Stomach smooth muscle (tissue), 2 donors: ENCODE data around the gene AIMP2.
"Not testable (repeated sequence)": the region's sequence is repeated elsewhere in the genome, so short reads cannot be mapped to it uniquely, and the experiment has no call there.

Experiments
- H3K27ac ChIP-seq: one replicate; pipeline ENCODE4 v1.7.0; 2013; ENCODE audit warnings: mild to moderate bottlenecking, low read length, inconsistent platforms
- H3K27me3 ChIP-seq, 2 donors: one replicate each; pipeline ENCODE4 v1.7.0; 2013; ENCODE audit warnings: low read length in 2 of 2; ENCODE audit not compliant: insufficient read depth in 2 of 2, control insufficient read depth in 1 of 2
- H3K36me3 ChIP-seq, 2 donors: one replicate each; pipeline ENCODE4 v1.7.0; 2013; ENCODE audit warnings: low read length in 2 of 2; ENCODE audit not compliant: control insufficient read depth in 2 of 2, insufficient read depth in 2 of 2
- H3K4me1 ChIP-seq: one replicate; pipeline ENCODE4 v1.7.0; 2013; ENCODE audit warnings: low read length; ENCODE audit not compliant: control insufficient read depth, insufficient read depth
- H3K4me3 ChIP-seq, 2 donors: one replicate each; pipeline ENCODE4 v1.7.0; 2013; ENCODE audit warnings: low read length in 2 of 2
- H3K9ac ChIP-seq, 2 donors: one replicate each; pipeline ENCODE4 v1.7.0; 2013; ENCODE audit warnings: low read length in 2 of 2, mild to moderate bottlenecking in 1 of 2
- H3K9me3 ChIP-seq, 2 donors: one replicate each; pipeline ENCODE4 v1.7.0; 2013; ENCODE audit warnings: low read length in 2 of 2; ENCODE audit not compliant: control insufficient read depth in 2 of 2
- donor health status: healthy.
- donor health status: Pancreatic carcinoma.

AIMP2 gene

DNA sequence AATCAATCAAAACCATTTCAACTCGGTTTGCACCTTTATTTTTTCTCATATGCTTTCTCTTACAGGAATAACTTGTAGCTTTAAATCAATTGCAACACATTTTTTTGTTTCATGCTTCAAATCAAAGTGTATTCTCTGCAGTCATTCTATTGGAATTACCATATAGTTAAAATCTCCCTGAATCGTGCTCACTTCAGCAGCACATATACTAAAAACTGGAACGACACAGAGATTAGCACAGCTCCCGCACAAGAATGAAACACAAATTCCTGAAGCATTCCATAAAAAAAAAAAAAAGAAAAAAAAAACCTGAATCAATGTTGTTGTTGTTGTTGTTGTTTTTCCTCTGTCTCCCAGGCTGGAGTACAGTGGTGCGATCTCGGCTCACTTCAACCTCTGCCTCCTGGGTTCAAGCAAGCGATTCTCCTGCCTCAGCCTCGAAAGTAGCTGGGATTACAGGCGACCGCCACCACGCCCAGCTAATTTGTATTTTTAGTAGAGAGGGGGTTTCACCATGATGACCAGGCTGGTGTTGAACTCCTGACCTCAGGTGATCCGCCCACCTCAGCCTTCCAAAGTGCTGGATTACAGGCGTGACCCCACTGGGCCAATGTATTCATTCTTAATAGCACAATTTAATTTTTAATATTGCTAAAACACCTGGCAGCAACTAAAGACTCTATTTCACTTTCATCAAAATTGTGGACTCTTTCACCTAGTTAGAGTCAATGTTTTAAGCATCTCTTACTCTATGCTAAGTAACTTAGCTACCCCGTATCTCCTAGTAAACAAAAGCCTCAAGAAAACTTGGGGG, 48.5 kb downstream of the AIMP2 start:
- Histone ChIP-seq H3K9ac (no peak overlapping the region), H3K4me3 (peak overlapping the region in 1 of 2 donors; percentile 87)

DNA sequence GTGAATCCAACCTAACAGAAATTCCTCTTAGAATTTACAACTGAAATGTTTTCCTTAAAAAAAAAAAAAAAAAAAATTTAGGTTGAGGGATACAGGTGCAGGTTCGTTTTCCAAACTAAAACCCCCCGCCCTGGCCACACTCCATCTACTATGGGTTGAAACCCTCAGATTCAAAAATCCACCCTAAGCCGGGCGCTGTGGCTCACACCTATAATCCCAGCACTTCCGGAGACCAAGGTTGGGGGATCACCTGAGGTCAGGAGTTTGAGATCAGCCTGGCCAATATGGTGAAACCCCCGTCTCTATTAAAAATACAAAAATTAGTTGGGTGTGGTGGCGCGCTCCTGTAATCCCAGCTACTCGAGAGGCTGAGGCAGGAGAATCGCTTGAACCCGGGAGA, 50.9 kb downstream of the AIMP2 start:
- H3K4me1 ChIP-seq, H3K9ac ChIP-seq, H3K9me3 ChIP-seq, H3K4me3 ChIP-seq, H3K27me3 ChIP-seq, H3K27ac ChIP-seq, H3K36me3 ChIP-seq: not testable (repeated sequence)

More for the DNA sequence above, 48.5 kb downstream of the AIMP2 start:
- Histone ChIP-seq H3K4me1 (peaks cover 5% of the 10 kb centered on the region), H3K27me3 (no peaks in the 10 kb centered on the region), H3K36me3 (peaks cover 0 to 6% of the 10 kb centered on the region in 2 donors), H3K9me3 (no peaks in the 10 kb centered on the region), H3K27ac (no peak overlapping the region)

DNA sequence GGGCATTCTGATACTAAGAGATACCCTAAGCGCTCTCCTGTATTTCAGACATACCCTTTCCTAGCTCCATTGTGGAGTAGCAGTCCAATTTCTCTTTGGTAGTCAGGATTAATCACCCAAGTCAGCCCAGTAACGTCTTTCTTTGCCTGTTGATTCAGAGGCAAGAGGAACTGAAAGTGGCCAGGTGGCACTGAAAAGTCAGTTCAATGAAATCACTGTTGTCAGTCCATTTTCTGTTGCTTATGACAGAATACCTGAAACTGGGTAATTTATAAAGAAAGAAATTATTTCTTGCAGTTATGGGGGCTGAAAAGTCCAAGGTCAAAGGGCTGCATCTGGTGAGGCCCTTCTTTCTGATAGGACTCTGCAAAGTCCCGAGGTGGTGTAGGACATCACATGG, 62.3 kb downstream of the AIMP2 start:
- Histone ChIP-seq H3K27ac (no peak overlapping the region), H3K27me3 (no peaks in the 10 kb centered on the region), H3K36me3 (no peaks in the 10 kb centered on the region), H3K4me3 (no peak overlapping the region), H3K4me1 (no peaks in the 10 kb centered on the region), H3K9ac (no peak overlapping the region), H3K9me3 (no peaks in the 10 kb centered on the region)
